CD1c-positive myeloid dendritic cell (primary cell): ENCODE data around the gene DHCR7.

Experiments
- DNase-seq: peaks from one replicate; pipeline ENCODE4 v3.0.0-alpha.2; 2016; ENCODE audit errors: extremely low spot score

Gene DHCR7

DNA sequence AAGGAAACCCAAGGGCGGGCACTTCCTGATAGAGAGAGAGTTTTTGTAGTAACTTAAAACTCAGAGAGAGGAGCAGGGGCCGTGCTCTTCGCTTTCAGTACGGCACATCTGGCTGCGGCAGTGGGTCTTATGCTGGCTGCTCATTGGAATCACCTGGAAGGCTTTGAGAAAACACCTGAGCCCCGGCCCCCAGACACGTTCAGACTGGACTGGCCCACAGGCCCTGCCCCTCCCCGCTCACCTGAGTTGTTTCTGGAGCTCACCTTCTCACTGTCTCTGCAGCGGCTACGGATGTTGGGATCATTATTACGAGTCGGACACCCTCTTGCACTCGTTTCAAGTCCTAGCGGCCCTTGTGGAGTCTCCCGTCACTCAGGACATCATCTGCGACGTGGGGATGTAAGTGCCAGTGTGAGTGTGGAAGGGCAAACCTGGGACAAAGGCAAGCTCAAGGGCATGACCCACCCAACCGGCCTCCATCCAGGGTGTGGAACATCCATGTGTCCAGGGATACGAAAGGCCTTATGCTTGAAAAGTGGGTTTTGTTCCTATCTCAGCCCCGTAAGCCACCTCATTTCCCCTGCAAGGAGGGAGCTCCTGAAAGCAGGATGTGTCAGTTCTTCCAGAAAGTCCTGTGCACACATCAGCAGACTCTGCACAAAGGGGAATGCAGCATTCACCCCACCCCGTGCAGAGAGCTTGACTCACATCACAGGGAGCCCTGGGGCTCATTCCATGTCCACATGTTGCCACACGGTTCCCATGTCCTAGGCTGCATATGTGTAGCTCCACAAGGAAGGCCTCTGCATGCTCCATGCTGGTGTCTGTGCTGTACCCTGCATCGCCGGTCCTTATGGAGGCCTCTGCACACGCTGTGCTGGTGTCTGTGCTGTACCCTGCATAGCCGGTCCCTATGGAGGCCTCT lies 10.2 kb upstream of the DHCR7 start:
- DNase-seq, result no peak

DNA sequence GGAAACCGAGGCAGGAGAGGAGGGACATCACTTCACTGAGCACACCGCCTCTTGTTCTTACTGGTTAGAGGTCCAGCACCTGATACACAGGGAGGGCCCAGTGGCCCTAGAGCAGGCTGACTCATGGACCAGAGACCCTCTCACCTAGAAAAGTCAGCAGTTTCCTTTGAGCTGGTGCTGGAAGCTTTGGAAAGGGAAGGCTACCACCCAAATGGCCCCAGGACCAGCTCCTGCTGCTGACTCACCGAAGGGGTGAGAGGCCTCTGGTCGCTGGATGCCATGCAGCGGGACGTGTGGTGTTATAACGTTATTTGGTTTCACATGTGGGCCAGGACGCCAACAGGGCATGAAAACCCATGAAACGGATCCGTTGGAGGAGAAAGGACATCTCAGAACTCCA lies 8.6 kb upstream of the DHCR7 start:
- DNase-seq, result no peak

DNA sequence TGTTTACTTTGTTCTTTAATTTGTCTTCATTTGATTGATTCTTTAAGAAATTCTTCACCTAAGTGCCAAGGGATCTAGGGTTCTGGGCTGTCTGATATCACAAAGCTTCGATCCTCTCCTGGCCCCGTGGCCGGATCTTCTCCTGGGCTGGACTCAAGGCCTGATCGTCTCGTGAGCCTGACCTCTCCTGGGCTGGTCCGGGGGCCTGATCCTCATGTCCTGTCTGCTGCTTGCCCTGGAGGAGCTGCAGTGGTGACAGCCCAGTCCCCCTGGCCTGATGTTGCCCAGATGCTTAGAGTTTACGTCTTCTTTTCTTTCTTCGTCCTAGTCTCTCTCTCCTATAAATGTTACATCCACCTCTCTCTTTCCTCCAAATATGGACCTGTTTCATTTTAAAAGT lies 8.1 kb upstream of the DHCR7 start:
- DNase-seq, result no peak

DNA sequence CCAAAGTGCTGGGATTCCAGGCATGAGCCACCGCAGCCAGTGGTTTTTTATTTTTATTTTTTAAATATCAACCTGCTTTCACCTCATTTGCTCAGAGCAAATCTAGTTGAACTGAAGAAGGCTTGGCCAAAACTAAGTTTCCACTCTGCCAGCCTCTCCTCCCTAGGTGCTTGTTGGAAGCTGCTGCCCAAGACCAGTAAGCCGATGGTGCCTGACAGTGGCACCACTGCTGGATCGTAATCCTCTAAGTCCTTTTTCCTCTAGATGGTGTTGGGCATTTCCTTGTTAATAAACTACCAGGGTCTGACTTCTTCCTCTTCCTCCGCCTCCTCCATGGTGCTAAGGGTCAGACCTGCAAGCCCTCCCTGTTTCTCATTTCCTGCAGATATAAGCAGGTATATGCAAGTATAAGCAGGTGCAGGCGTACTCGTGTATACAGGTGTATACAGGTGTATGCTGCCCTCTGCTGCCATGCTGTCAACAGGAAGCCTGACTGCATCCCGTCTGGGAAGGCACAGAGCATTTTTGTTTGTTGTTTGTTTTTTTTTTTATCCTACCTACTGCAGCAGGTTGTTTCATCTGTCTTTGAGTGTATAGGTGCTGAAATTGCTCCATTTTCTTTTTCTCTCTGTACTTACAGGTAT lies 6.4 kb upstream of the DHCR7 start:
- no peak for DNase-seq

DNA sequence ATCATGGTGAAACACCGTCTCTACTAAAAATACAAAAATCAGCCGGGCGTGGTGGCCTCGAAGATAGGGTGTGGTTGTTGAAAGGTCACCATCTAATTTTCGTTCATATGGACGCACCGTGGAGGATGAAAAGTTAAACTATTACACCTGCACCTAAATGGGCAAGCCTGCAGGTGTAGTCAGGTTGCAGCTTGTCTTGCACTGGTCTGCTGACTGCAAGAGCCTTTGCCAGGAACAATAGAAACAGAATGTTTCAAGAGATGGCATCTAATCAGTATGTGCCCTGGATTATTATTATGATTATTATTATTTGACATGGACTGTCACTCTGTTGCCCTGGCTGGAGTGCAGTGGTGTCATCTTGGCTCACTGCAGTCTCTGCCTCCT lies 5.7 kb upstream of the DHCR7 start:
- DNase-seq, result no peak

DNA sequence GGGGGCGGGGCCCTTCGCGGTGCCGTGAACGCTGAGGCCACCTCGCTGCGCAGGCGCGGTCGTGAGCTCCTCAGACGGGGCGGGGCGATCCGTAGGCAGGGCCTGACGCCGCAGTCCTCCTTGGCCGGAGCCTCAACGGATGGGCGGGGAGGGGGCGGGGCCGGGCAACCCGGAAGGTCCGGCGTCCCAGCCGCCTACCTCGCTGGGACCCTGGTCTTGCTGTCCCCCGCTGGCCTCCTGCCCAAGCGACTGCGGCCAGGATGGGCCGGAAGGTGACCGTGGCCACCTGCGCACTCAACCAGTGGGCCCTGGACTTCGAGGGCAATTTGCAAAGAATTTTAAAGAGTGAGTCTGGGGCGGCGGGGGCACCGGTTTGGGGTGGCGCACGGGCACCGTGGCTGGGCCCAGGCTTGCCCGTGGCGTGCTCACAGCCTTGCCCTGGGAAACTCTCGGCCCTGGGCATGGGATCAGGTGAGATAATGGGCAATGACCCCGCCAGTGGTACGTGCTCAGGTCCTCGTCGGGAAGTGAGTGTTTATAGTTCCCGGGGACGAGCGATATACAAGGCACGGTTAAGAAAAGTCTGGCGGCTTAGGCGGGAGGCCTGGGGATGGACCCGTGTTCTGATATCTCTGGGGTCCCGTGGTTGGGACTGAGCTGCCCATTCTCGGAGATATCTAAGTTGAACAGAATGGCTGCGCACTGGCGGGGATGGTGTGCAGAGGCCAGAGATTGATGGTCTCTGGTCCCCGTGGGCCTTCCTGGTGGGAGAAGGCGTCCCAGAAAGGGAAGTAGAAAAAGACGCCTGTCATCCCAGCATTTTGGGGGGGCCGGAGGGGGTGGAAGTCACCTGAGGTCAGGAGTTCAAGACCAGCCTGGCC lies 5.1 kb upstream of the DHCR7 start, which contains the start of gene NADSYN1:
NADSYN1 (plus strand) TSS at position 167 of the 881 bp plus-strand sequence; CDS start at position 261, 94 bp downstream.
- DNase-seq, result peak; percentile 98

DNA sequence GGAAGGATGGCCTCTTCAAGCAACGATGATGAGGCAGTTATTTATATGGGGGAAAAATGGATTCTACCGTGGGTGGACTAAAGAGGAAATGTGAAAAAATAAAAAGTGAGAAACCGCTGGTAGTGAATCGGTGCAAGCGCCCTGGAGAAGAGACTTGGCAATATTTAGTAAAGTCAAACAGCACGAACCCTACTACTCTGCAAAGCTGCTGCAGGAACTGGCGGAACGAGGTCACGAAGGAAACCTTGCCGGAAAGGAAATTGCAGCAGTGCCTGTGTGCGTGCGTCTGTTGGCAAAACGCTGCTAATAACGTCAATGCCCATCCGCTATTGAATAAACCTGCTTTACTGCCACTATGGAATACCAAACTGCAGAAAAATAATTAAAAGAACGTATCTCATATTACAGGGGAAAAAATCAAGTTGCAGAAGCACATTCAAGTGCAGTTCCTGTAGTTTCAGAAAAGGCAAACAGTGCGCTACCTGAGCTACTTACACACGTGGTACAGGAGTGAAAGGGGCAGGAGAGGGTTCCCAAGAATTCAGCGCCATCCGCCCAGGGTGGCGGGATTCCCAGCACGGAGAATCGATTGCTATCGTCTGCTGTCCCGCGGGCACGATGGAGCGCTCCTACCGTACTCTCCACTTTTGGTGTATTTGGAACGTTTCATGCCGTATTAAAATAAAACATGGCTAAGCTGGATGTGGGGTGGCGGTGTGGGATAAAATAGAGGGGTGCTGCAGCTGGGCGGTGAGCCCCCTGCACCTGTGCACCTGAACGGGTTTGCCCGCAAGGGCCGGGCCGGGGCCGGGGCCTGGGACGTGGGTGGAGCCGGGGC lies 4.2 kb upstream of the DHCR7 start:
- peak; percentile 85 for DNase-seq

DNA sequence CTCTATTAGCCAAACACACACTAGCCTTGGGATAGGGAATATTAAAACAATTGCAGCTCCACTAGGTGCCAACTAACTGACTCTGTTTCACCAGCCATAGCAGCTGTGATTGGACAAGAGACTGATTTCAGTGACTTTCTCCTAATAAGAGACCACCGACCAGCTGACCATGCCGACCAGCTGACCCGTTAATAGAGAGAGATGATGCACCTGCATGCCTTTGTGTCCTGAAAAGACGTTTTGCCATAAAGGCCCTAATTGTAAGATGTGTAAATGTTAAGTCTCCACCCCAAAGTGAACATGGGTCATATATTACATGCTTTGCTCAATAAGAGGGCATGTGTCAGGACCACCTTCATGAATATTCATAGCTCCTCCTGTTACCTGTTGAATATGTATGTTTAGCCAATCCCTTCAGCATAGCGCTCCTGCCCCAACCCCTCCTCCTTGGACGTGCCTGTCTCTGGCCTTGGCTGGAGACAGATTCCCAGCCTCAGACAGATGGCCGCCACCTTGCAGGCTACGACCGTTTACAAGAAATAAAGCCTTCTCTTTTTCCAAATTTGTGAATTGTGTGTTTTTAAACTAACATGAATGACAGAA lies 3.5 kb upstream of the DHCR7 start:
- DNase-seq, result no peak

DNA sequence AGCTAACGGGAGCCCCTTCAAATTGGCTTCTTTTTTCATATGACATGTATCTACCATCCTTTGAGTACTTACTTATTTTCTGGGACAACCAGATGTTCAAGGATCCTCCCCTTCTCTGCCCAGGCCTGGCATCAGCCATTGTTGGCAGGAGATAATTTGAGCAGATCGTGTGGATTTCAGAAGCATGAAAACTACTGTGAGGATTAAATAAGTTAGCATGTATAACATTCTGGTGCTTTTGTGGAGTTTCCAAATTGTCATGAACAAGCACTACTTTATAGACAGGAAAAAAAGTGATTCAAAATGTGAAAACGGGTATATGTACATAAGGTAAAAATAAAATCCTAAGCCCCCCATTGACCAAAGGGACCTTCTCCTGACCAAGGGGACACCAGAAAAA lies 2.7 kb upstream of the DHCR7 start:
- no peak for DNase-seq

DNA sequence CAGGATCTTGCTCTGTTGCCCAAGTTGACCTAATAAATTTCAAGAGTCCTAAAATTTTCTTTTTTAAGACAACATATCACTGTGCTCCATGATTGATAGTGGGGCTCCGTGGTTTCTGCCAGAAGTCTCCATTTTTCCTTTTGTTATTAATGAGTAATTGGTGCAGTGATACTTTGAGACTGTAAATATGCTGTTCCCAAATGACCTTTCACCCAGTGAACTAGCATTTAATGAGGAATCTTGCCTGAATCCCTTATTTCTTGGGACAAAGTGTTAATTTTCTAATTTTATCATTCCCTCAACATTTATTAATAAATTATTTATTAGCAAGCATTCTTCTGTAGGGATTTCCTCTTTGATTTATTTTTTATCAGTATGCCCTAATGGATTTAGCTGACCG lies 2.3 kb upstream of the DHCR7 start:
- no peak for DNase-seq

DNA sequence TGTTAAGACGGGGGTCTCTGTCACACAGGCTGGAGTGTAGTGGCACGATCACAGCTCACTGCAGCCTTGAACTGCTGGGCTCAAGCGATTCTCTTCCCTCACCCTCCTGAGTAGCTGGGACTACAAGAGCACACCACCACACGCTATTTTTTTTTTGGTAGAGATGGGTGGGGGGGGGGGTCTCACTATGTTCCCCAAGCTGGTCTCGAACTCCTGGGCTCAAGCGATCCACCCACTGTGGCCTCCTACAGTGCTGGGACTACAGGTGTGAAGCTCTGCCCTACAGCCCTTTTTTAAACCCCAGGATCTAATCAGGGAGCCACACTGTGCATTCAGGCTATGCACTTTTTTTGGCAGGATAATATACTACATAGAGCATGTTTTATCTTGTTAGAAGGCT lies 1.4 kb upstream of the DHCR7 start:
- no peak for DNase-seq

DNA sequence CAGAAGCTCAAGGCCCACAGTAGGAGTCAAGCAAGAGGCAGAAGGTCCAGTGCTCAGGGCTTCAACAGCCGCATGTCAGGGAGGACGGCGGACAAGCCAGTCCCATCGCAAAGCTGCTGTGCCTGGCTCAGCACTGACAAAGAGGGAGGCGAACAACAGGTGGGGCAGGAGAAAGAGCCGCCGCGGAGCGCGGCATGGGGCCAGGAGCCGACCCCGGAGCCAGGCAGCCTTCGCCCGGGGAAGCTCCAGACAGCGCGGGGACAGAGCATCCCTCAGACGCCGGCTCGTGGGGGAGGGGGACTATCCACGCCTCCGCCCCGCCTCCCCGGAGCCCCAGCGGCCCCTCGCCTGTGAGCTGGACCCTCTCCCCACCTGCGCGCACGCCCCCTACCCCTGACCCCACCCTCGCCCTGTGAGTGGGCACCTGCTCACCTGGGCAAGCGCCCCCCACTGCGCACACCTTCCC lies 369 bp downstream of the DHCR7 start:
- no peak for DNase-seq

DNA sequence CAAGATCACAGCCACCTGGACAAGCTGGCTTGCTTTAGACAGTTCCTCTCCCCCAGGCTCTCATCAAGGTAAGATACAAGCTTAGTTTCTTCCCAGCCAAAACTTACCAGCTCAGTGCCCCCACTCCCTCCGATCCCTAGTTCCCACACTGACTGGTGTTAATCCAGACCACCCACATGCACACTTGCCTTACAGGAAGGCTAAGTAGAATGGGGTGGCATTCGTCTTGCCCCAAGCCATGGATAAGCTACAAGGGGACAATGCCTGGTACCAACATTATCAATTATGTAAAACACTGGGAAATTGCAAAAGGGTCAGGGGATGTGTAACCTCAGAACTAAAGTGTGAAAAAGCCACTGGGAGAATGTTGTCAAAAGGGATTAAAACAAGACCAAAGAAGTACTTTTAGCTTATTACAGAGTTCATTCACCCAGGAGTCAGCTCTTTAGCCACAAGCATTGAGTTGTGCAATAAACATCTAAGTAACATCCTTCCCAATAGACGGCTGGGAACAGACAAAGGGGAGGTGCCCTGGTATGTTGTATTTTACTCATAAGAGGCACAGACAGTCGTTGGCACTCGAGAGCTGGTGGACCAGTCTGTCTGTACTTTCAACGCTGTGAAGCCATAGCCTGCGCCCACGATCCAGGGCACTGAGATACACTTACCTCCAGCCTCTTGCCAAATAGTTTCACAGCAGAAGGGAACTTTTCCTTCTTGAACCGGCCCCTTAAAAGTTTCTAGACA lies 1.1 kb downstream of the DHCR7 start:
- DNase-seq, result peak; percentile 57

DNA sequence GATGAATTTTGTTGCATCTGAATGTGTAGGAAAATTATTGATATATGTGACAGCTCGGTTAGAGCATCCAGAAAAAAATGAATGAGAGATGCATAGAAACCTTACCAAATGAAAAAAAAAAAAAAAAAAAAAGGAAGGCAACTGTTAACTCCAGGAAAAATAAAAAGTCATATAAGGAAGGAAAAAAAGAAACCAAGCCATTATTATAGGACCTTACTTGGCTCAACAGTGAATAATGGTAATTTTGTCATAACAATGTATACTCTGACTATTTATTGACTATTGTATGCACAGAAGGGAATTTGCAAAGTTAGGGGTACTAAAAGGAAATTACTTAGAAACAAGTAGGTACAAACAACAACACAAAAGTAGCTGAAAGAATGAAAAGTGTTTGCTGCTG lies 2.0 kb downstream of the DHCR7 start:
- no peak for DNase-seq

DNA sequence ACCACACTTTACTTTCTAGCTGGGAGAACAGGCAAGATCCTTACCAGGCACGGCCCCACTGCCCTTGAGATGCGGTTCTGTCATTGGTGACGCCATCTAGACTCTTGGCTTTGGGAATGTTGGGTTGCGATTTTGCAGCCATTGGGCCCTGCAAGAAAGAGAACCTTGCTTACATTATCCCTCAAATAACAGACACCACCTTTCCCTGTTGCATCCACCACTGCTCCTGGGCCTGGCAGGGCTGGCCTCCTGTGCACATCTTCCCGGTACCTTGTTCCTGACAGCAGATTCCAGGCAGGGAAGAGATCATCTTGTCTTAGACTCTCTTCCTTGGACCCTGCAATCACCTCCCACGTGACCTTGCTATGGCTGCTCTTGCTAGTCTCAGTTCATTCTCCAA lies 3.4 kb downstream of the DHCR7 start:
- no peak for DNase-seq

DNA sequence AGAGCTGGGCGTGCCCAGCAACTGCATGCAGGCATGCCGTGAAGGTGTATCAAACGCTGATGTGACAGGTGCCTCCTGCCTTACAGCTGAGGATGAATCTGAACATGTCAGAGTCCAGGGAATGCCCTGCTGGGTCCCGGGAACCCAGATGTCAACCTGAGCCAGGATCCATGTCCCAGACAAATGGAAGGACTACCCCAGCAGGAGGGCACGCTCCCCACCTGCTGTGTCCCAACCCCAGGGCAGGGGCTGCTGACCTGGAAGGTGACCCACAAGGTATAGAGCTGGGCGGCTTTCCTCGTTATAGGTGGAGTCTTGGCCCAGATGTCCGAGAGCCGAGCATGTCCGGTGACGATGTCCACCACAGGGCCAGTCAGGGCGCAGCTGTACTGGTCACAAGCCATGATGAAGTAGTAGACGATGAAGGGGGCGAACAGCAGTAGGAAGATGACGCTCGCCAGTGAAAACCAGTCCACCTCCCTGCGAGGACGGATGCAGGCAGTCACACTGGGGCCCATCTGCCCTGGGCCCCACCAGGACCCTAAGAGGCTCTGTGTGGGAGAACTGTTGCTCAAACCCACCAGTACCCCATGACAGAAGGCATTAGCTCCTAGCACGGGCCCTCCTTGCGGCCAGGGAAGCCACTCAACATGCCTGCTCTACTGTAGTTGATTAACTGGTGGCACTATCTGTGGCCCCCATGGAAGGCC lies 4.3 kb downstream of the DHCR7 start:
- DNase-seq, result no peak

DNA sequence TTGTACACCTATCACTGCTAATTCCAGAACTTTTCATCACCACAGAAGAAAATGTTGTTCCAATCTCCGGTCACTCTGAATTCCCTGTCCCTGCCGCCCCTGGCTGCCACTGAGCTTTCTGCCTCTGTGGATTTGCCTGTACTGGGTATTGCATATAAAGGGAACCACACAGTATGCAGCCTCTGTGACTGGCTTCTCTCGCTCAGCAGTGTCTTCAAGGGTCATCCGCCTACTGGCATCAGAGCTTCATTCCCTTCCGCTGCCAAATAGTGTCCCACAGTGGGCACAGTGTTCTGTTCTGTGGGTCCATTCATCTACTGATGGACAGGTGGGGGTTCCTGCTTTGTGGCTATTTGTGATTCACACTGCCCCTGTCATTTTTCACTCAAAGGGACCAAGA lies 5.3 kb downstream of the DHCR7 start:
- DNase-seq, result no peak

DNA sequence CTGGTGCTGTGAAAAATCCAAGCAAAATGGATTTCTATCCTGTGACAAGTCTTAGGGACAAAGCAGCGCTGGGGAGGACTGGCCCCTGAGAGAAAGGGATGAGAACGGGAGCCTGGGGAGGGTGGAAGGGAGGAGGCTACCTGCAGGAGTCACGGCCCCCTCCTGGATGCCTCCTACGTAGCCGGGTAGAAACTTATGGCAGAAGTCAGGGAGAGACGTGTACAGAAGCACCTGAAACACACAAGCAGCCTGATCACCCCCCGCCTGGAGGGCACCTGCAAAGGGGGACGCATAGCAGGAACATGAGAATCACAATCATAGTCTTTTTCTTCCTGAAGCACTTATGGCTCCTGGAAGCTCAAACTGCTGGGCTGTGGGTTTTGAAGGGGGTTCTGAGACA lies 6.1 kb downstream of the DHCR7 start:
- DNase-seq, result no peak

DNA sequence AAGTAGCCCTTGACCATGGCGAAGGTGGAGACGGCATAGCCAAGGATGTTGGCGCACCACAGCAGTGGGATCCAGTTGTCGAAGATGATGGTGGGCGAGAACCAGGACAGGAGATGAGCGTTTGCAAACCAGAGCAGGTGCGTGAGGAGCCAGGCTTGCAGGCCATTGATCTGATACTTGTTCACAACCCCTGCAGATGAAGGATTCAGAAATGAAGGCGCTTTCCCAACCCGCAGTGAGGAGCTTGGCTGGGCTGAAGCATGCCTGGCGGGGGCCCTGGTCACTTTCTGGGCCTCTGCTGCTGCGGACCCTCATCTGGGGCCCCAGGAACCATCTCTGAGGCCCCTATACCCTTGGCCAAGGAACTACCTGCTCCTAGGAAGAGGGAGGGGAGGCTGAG lies 6.9 kb downstream of the DHCR7 start:
- DNase-seq, result no peak
